ENCODE results near the gene TNFRSF8.

The TNFRSF8 gene

GRCh38 chr1:12132078-12132477 is 69.0 kb downstream of the TNFRSF8 start:
- TF ChIP-seq, protein P1, sequence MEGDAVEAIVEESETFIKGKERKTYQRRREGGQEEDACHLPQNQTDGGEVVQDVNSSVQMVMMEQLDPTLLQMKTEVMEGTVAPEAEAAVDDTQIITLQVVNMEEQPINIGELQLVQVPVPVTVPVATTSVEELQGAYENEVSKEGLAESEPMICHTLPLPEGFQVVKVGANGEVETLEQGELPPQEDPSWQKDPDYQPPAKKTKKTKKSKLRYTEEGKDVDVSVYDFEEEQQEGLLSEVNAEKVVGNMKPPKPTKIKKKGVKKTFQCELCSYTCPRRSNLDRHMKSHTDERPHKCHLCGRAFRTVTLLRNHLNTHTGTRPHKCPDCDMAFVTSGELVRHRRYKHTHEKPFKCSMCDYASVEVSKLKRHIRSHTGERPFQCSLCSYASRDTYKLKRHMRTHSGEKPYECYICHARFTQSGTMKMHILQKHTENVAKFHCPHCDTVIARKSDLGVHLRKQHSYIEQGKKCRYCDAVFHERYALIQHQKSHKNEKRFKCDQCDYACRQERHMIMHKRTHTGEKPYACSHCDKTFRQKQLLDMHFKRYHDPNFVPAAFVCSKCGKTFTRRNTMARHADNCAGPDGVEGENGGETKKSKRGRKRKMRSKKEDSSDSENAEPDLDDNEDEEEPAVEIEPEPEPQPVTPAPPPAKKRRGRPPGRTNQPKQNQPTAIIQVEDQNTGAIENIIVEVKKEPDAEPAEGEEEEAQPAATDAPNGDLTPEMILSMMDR (IDR thresholded peaks at IDR 0.05; ENCODE audit: insufficient read depth, low read depth, low read length, missing control alignments) = no peak
- H3K4me3 ChIP-seq (ENCODE audit: low read depth, low read length) = no peak overlapping the region
- DNase-seq (ENCODE audit: low read depth) = no peak

- DNase-seq (ENCODE audit: low read depth) = no peak
- H3K4me3 ChIP-seq (ENCODE audit: low read depth, low read length) = no peak overlapping the region
- TF ChIP-seq, protein P1 (IDR thresholded peaks at IDR 0.05; ENCODE audit: insufficient read depth, low read depth, low read length, missing control alignments) = no peak
These were observed 71.6 kb downstream of the TNFRSF8 start for GRCh38 chr1:12134716-12135115.

GRCh38 chr1:12135612-12136011 is 72.5 kb downstream of the TNFRSF8 start:
- DNase-seq (ENCODE audit: low read depth) = no peak
- TF ChIP-seq, protein P1 (IDR thresholded peaks at IDR 0.05; ENCODE audit: insufficient read depth, low read depth, low read length, missing control alignments) = no peak
- no peak overlapping the region for H3K4me3 ChIP-seq (ENCODE audit: low read depth, low read length)

DNA sequence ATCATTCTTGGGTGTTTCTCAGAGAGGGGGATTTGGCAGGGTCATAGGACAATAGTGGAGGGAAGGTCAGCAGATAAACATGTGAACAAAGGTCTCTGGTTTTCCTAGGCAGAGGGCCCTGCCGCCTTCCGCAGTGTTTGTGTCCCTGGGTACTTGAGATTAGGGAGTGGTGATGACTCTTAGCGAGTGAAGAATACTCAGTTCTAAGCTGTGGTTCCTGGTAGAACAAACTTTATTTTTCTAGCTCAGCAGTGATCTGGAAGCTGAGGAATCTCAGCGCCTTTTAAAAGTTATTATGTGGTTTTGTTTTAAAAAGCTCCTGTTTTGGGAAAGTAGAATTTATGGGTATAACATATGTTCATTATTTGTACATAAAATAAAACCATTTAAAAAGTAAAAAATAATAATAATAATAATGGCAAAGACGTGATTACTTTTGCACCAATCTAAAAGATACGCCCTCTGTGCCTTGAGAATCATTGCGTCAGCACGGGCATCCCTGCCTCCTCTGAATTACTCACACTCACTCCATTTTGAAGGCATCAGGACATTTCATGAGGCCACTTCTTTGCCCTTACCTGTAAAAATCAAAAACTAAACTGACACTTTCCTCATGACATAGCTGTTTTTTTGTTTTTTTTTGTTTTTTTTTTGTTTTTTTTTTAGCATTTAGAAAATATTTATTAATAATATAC is 74.0 kb downstream of the TNFRSF8 start:
- TF ChIP-seq, protein P1 (IDR thresholded peaks at IDR 0.05; ENCODE audit: insufficient read depth, low read depth, low read length, missing control alignments) = no peak
- no peak for DNase-seq (ENCODE audit: low read depth)
- H3K4me3 ChIP-seq (ENCODE audit: low read depth, low read length) = no peak overlapping the region

- H3K4me3 ChIP-seq (ENCODE audit: low read depth, low read length) = no peak overlapping the region
- TF ChIP-seq, protein P1 (IDR thresholded peaks at IDR 0.05; ENCODE audit: insufficient read depth, low read depth, low read length, missing control alignments) = no peak
- no peak for DNase-seq (ENCODE audit: low read depth)
These were observed 75.4 kb downstream of the TNFRSF8 start for GRCh38 chr1:12138196-12139168.

GRCh38 chr1:12140016-12140415 is 76.9 kb downstream of the TNFRSF8 start:
- TF ChIP-seq, protein P1 (IDR thresholded peaks at IDR 0.05; ENCODE audit: insufficient read depth, low read depth, low read length, missing control alignments) = no peak
- DNase-seq (ENCODE audit: low read depth) = no peak
- H3K4me3 ChIP-seq (ENCODE audit: low read depth, low read length) = no peak overlapping the region

All from GM12865 (cell line).